ENCODE data around the gene MYCL.

- TF ChIP-seq POLR2AphosphoS5 (IDR thresholded peaks at IDR 0.05; ENCODE audit: low read length) (no peak), SIN3A (IDR thresholded peaks at IDR 0.05; ENCODE audit: low read depth, low read length) (no peak), CREB1 (IDR thresholded peaks at IDR 0.05; ENCODE audit: low read depth) (no peak), BRCA1 (IDR thresholded peaks at IDR 0.05; ENCODE audit: low read depth, low read length) (no peak), PRDM15 (CRISPR knock-in tag; IDR thresholded peaks at IDR 0.05) (no peak), SREBF1 (IDR thresholded peaks at IDR 0.05; ENCODE audit: low read length) (no peak), RBBP5 (conservative IDR thresholded peaks at IDR 0.05) (no peak)
Observed at GRCh38 chr1:39940253-39940652, 38.5 kb upstream of the MYCL start.

All from GM12878 (cell line).